ENCODE results near the gene SLC38A9. TPM values are rescaled to one million over a fixed set of nuclear protein-coding genes. Genes with fewer than 3 reads are reported as not detected.

The SLC38A9 gene
- total RNA-seq, 2 donors from 2014 or later = 38.5 to 41.7 TPM

DNA sequence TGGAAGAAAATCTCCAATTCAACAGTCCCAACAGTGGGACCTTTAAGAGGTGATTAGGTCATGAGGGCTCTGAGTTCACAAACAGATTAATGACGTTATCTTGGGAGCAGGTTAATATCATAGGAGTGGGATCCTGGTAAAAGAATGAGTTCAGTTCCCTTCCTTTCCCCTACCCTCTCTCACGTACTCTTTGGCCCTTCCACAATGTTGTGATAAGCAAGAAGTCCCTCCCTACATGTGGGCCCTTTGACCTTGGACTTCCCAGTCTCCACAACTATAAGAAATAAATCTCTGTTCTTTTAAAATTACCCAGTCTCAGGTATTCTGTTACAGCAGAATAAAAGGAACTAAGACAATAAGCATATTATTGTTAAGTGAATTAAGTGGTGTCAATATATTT is 37.8 kb downstream of the SLC38A9 start:
- no peak for DNase-seq
- Histone ChIP-seq H3K4me3 (ENCODE audit: low read length) (no peak overlapping the region), H3K9me3 (ENCODE audit: control insufficient read depth, low read length) (no peaks in the 10 kb centered on the region), H3K27ac (ENCODE audit: low read depth, low read length) (no peak overlapping the region), H3K27me3 (ENCODE audit: control insufficient read depth, insufficient read depth, low read length, poor library complexity, severe bottlenecking) (no peaks in the 10 kb centered on the region), H3K4me1 (ENCODE audit: control insufficient read depth, insufficient read depth, low read length) (no peaks in the 10 kb centered on the region), H3K36me3 (ENCODE audit: control insufficient read depth, insufficient read depth, low read length) (peaks cover 22% of the 10 kb centered on the region), H3K9ac (ENCODE audit: extremely low read depth, low read length, poor library complexity, severe bottlenecking) (no peak overlapping the region)
- H3K9me3 Mint-ChIP-seq = no peaks in the 10 kb centered on the region
- 87 to 100% methylated on average over 2 of the region's 2 CpGs for WGBS, 2 experiments (ENCODE audit: insufficient coverage in 1 of 2, insufficient read length in 1 of 2)
- H3K4me1 Mint-ChIP-seq = no peaks in the 10 kb centered on the region
- no peak overlapping the region for H3K27ac Mint-ChIP-seq
- H3K4me3 Mint-ChIP-seq = no peak overlapping the region
- TF ChIP-seq, protein P1, sequence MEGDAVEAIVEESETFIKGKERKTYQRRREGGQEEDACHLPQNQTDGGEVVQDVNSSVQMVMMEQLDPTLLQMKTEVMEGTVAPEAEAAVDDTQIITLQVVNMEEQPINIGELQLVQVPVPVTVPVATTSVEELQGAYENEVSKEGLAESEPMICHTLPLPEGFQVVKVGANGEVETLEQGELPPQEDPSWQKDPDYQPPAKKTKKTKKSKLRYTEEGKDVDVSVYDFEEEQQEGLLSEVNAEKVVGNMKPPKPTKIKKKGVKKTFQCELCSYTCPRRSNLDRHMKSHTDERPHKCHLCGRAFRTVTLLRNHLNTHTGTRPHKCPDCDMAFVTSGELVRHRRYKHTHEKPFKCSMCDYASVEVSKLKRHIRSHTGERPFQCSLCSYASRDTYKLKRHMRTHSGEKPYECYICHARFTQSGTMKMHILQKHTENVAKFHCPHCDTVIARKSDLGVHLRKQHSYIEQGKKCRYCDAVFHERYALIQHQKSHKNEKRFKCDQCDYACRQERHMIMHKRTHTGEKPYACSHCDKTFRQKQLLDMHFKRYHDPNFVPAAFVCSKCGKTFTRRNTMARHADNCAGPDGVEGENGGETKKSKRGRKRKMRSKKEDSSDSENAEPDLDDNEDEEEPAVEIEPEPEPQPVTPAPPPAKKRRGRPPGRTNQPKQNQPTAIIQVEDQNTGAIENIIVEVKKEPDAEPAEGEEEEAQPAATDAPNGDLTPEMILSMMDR (conservative IDR thresholded peaks at IDR 0.05) = no peak
- H3K36me3 Mint-ChIP-seq (ENCODE audit: low read depth) = peaks cover 25% of the 10 kb centered on the region
- no peaks in the 10 kb centered on the region for H3K27me3 Mint-ChIP-seq (ENCODE audit: insufficient read depth)

DNA sequence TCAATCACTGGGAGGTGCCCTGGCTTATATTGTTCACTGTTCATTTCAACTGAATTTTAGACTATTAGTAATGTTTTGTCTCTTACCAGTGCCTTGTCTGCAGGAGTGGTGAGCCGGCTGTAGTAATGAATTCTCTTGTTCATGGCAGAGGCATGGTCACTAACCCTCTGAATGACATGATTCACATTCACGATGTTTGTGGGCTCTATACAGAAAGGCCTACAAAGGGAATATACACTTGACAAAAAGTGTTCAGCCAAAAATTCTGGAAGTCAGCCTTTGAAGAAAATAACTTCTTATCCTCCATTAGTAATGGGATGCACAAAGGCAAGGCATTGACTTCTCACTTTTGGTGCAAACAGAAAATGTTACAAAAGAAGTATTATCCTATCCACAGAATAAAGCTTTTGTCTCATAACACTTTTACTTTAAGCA is 39.6 kb downstream of the SLC38A9 start:
- Histone ChIP-seq H3K27ac (ENCODE audit: low read depth, low read length) (no peak overlapping the region), H3K9ac (ENCODE audit: extremely low read depth, low read length, poor library complexity, severe bottlenecking) (no peak overlapping the region), H3K9me3 (ENCODE audit: control insufficient read depth, low read length) (no peaks in the 10 kb centered on the region), H3K27me3 (ENCODE audit: control insufficient read depth, insufficient read depth, low read length, poor library complexity, severe bottlenecking) (no peaks in the 10 kb centered on the region), H3K4me3 (ENCODE audit: low read length) (no peak overlapping the region), H3K4me1 (ENCODE audit: control insufficient read depth, insufficient read depth, low read length) (no peaks in the 10 kb centered on the region), H3K36me3 (ENCODE audit: control insufficient read depth, insufficient read depth, low read length) (peaks cover 35% of the 10 kb centered on the region)
- Mint-ChIP-seq H3K36me3 (ENCODE audit: low read depth) (peaks cover 34% of the 10 kb centered on the region), H3K9me3 (no peaks in the 10 kb centered on the region), H3K4me1 (peaks cover 5% of the 10 kb centered on the region), H3K27ac (no peak overlapping the region), H3K27me3 (ENCODE audit: insufficient read depth) (no peaks in the 10 kb centered on the region), H3K4me3 (no peak overlapping the region)
- WGBS, 2 experiments (ENCODE audit: insufficient coverage in 1 of 2, insufficient read length in 1 of 2) = 92 to 93% methylated on average over 2 of the region's 2 CpGs
- no peak for DNase-seq
- TF ChIP-seq, protein P1 (conservative IDR thresholded peaks at IDR 0.05) = no peak

DNA sequence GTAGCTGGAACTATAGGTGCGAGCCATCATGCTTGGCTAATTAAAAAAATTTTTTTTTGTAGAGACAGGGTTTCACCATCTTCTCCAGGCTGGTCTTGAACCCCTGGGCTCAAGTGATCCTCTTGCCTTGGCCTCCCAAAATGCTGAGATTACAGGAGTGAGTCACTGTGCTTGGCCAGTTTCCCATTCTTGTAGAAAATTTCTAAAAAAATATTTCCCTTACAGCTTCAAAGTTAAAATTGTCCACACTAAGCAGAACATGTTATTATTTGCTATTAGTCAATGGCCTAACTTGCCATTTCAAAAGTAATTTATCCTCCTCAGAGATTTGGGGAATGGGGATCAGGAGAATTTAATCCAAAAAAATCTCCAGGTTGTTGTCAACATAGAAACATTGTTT is 40.1 kb downstream of the SLC38A9 start:
- no peaks in the 10 kb centered on the region for H3K4me1 ChIP-seq (ENCODE audit: control insufficient read depth, insufficient read depth, low read length)
- peaks cover 36% of the 10 kb centered on the region for H3K36me3 Mint-ChIP-seq (ENCODE audit: low read depth)
- H3K9ac ChIP-seq (ENCODE audit: extremely low read depth, low read length, poor library complexity, severe bottlenecking) = no peak overlapping the region
- H3K9me3 ChIP-seq (ENCODE audit: control insufficient read depth, low read length) = no peaks in the 10 kb centered on the region
- TF ChIP-seq, protein P1 (conservative IDR thresholded peaks at IDR 0.05) = no peak
- H3K27me3 ChIP-seq (ENCODE audit: control insufficient read depth, insufficient read depth, low read length, poor library complexity, severe bottlenecking) = no peaks in the 10 kb centered on the region
- H3K27ac Mint-ChIP-seq = no peak overlapping the region
- peaks cover 5% of the 10 kb centered on the region for H3K4me1 Mint-ChIP-seq
- no peak overlapping the region for H3K4me3 ChIP-seq (ENCODE audit: low read length)
- H3K27me3 Mint-ChIP-seq (ENCODE audit: insufficient read depth) = no peaks in the 10 kb centered on the region
- no peak overlapping the region for H3K4me3 Mint-ChIP-seq
- H3K27ac ChIP-seq (ENCODE audit: low read depth, low read length) = no peak overlapping the region
- 67 to 96% methylated on average over 1 of the region's 1 CpG for WGBS, 2 experiments (ENCODE audit: insufficient coverage in 1 of 2, insufficient read length in 1 of 2)
- DNase-seq = no peak
- H3K36me3 ChIP-seq (ENCODE audit: control insufficient read depth, insufficient read depth, low read length) = peaks cover 39% of the 10 kb centered on the region
- H3K9me3 Mint-ChIP-seq = no peaks in the 10 kb centered on the region

All from endodermal cell (in vitro differentiated cells).